ENCODE measurements around the gene ARHGAP15.
"Not testable (repeated sequence)": the region's sequence is repeated elsewhere in the genome, so short reads cannot be mapped to it uniquely, and the experiment has no call there.

ARHGAP15 gene

DNA sequence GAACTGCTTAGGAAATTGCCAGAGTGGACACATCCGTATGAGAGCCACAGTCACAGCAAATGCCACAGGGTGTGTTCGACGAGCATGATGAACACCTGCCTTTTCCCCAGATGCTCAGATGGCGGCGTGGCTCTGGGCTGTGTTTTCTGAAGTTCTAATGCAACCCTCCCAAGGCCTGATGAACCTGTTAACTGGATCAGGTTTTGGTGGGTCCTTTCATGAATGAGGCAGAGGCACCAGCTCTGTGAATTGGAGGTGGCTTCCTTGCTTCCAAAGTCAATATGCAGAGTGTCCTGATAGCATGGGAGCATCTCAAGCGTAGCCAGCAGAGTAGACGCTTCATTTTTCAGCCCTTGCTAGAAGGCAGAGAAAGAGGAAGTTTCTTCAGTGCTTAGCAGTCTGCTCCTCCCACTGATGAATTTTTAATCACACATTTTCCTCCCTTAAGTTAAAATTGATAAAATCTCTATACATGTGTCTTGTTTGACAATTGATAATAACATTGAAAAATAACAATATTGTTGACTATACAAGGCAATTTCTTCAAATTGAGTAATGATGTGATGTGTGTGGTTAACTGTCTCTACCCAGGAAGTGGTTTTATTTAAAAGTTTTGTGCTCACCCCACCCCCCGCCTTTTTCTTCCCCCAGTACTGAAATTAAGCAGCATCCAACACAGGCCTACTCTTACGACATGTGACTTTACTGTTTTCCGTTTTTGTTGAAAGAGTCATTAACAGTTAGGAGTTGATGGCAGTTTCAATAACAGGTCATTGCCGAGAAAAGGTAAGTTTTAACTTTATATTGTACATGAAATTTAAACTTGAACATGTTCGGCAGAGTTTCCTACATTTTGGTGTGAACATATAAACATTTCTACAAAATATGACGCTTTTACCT, at the start of gene ARHGAP15:
Gene ARHGAP15 (plus strand): TSS at position 739 of the 900 bp plus-strand sequence.
- DNase-seq: peak; percentile 24

DNA sequence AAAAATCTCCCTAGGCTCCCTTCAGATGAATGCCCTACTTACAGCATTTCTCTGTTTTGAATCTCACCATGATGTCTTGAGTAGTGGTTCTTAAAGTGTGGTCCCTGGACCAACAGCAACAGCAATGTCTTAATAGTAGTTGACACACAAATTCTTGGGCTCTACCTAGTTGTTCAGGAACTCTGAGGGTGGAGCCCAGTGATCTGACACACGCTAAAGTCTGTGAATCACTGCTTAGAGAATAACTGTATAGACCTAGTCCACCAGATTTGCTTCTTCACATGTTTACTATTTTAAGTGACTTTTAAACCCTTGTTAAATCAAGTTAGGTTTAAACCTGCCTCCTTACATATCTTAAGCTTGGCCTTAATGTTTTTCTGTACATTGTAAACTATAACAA, 47.6 kb upstream of the ARHGAP15 start:
- no peak for DNase-seq

DNA sequence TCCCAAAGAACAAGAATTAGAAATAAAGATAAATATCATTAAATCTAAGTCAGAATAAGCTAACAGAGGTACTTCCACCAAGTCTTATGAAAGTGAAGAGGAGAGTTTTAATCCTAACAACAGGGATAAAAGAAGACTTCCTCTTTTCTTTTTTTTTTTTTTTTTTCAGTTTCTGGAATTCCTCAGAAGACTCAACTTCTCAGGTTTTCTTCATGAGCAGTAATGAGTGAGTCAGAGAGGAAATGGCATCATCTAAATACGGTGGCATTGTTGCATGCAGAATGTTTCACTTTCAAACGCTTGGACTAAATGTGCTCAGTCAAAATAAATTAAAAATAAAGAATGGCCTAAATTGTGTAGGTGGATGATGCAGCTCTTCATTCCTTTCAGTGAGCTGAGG, 45.6 kb upstream of the ARHGAP15 start:
- no peak for DNase-seq

DNA sequence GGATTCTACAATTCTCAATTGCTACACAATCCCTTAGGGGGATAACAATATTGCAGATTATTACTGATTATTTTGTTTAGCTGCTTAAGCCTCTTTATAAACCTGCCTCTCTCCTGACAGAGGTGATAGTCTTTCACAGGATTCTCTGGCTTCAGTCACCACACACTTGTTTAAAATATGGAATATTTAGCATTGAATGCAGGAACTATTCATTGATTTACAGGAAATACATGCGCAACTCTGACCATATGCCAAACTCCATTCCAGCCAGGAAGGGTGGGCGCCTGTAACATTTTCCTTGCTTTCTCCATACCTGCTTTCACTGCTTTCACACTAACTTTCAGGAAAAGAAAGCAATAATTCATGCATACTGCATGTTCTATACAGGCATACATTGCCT, 44.8 kb upstream of the ARHGAP15 start:
- DNase-seq: no peak

DNA sequence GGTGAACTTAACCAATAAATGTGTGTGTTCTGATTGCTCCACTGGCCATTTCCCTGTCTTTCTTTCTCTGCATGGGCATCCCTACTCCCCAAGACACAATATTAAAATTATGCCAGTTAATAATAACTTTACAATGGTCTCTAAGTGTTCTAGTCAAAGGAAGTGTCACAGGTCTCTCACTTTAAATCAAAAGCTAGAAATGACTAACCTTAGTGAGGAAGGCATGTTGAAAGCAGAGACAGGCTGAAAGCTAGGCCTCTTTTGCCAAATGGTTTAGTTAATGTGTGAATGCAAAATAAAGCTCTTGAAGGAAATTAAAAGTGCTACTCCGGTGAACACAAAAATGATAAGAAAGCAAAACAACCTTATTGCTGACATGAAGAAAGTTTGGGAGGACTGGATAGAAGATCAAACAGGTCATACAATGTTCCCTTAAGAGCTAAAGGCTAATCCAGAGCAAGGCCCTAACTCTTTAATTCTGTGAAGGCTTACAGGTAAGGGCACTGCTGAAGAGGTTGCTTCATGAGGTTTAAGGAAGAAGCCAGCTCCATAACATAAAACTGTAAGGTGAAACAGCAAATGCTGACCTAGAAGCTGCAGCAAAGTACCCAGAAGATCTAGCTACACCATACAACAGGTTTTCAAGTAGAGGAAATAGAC, 44.0 kb upstream of the ARHGAP15 start:
- no peak for DNase-seq

DNA sequence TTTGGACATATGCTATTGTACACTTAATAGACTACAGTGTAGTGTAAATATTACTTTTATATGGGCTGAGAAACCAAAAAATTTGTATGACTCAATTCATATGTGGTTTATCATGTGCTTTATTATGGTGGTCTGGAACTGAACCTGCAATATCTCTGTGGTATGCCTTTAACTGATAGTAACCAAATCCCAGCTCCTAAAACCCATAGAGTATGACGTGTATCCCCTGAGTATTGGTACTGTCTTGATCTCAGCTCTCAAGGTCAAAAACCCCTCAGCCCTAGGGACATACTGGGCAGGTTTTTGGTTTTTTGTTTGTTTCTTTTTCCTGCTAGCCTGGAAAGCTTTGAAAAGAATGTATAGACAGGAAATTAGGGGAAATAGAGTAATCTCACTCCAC, 42.2 kb upstream of the ARHGAP15 start:
- no peak for DNase-seq

DNA sequence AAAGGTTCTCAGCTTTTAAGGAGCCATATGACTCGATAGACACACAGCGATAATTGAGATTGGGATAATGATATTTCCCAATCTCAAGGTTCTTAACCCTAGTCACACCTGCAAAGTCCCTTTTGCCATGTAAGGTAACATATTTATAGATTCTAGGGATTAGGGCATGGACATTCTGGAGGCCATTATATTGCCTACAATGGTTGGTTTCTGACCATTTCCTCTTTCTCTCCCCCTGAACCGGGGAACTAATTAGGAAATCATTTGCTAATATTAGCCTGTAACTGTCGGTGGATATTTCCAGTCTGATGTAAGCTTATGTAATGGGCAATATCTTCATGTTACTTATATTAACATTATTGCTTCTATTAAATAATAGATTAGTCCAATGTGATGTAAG, 40.8 kb upstream of the ARHGAP15 start:
- no peak for DNase-seq

DNA sequence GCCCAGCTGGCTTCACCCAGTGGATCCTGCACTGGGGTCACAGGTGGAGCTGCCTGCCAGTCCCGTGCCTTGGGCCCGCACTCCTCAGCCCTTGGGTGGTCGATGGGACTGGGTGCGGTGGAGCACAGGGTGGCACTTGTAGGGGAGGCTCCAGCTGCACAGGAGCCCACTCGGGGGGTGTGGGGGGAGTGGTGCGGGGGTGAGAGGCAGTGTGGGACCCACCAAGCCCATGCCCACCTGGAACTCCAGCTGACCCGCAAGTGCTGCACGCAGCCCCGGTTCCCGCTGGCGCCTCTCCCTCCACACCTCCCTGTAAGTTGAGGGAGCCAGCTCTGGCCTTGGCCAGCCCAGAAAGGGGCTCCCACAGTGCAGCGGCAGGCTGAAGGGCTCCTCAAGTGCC, 39.7 kb upstream of the ARHGAP15 start:
- DNase-seq: not testable (repeated sequence)

DNA sequence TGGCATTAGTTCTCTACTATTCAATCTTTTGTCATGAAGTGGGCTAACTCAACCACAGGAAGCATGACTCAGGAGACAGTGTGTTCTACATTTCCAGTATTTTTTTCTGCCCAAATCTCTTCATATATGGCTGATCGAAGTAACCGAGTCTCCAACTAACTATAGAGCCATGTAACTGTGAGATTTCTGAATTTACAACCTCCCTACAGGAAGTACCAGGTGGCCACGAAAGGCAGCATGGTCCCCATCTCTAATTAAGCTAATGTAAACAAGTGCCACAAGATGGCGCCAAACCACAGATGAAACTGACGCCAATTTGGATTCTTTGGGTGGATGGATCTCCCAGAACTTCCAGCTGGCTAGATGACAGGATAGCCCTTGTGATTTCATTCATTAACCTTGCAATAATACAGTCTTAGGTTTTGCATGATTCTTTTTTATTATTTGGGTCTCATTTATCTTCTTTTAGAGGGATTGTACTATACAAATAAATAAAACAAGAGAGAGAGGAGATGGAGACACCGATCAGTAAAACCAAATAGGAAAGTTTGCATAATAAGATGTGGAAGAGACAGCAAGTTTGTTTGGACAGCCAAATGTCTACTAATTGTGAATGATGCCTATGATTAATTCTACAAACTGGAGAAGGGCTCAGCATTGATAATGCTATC, 18.3 kb upstream of the ARHGAP15 start:
- DNase-seq: no peak

DNA sequence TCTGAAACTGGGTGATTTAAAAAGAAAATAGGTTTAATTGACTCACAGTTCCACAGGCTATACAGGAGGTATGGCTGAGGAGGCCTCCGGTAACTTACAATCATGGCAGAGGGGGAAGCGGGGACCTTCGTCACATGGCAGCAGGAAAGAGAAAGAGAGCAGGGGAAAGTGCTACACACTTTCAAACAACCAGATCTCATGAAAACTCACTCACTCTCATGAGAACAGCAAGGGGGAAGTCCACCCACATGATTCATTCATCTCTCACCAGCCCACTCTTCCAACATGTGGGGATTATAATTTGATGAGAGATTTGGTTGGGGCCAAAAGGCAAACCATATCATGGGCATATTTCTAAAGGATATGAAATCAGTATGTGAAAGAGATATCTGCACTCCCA, 12.0 kb upstream of the ARHGAP15 start:
- DNase-seq: no peak

DNA sequence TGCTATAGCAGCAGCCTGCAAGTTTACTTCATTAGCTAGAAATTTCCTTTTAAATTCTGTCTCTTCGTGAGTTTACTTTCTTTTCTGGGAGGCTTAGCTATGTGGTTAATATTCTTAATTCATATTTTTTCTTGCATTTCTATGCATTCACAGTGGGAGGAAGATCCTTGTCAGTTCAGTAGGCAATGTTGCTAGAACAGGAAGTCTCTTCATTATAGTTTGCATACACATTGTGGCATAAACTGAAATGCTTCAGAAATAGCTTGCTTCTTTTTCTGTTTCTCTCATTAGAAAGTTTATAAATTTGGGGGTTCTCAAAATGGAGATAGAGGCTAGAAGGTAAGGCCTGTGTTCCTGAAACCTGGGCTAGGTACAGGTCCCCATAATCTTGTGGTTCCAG, 8.1 kb upstream of the ARHGAP15 start:
- DNase-seq: no peak

DNA sequence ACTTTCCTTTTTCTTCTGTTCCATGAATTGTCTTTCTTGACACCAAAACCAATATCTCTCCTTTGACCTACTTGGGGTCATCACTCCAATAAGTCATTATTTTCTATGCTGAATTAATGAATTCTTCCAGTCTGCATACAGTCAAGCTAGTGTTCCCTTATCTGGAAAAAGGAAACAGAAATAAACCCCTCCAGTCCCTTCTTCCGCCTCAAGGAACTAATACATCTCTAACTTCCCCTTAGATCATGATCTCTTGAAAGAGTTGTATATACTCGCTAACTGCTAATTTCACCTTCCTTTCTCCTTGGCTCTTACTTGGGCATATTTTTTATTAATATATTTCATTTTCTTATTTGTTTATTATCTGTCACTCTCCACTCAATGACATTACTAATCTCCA, 7.3 kb upstream of the ARHGAP15 start:
- DNase-seq: no peak

DNA sequence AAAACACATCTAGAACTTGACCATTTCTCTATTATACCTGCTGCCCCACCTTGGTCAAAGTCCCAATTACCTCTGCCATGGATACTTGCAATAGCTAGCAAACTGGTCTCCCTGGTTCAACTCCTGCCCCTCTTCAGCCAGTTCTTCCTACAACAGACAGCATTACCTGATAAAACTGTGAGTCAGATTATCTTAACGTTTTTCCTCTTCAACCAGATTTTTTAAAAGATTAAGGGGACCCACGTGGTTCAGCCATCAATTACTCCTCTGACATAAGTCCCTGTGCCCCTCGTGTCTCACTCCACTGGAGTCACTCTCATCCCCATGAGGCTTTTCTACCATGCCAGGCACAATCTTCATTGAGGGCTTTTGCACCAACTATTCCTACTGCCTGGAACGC, 5.3 kb upstream of the ARHGAP15 start:
- DNase-seq: no peak

DNA sequence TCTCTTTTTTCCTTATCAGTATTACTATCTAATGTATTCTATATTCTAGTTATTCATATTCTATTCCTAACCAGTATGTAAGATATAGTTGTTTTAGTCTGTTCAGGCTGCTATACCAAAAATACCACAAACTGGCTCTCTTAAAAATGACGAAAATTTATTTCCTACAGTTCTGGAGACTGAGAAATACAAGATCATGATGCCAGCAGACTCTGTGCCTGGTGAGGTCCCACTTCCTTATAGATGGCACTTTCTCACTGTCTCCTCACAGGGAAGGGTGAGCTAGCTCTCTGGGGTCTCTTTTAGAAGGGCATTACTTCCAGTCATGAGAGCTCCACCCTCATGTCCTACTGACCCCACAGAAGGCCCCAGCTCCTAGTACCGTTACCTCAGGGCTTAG, 4.8 kb upstream of the ARHGAP15 start:
- DNase-seq: no peak

DNA sequence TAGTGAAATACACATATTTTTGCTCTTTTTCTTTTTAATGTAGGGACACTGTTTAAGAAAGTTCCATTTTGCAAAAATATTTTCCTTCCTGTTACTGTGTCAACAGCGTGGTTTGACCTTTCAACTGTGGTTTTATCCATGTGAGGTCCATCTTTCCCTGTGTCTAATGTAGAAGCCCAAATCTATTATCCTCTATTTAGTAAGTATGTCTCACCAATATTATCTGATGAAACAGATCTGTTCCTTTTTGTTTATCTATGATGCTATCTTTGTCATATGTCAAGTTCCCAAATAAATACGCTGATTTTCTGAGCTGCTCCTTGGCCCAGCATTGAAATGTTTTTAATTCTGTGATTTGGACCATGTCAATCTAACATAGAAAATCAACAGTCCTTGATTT, 3.5 kb upstream of the ARHGAP15 start:
- no peak for DNase-seq

DNA sequence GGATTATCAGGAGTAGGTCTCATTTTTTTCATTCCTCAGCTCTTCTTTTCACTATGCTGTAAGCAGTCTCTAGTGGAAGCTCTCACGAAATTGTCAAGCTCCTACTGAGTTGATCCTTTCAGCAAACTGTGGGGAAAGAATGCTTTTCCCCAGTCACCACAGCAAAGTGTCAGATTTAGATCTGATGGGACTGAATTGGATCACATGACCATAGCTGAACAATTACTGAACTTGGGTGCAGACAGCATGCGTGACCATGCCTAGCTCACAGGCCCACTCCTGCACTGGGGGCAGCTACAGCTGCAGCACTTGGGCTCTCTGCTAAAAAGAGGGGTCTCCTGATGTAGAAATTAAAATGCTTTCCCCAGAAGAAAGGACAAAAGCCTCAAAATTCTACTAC, 3.1 kb downstream of the ARHGAP15 start:
- no peak for DNase-seq

DNA sequence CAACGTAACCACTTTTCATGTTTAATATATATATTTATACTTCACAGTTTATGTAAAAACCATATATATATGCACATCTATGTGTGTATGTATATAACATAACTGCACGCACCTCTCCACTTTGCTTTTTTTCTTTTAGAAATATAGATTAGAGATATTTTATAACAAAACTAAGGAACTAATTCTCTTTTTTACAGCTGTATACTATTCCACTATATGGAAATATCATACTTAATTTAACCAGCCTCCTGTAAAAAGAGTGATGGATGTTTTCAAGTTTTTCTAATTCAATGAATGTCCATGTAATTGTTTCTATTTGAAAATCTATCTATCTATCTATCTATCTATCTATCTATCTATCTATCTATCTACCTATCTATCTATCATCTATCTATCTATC, 4.6 kb downstream of the ARHGAP15 start:
- no peak for DNase-seq

DNA sequence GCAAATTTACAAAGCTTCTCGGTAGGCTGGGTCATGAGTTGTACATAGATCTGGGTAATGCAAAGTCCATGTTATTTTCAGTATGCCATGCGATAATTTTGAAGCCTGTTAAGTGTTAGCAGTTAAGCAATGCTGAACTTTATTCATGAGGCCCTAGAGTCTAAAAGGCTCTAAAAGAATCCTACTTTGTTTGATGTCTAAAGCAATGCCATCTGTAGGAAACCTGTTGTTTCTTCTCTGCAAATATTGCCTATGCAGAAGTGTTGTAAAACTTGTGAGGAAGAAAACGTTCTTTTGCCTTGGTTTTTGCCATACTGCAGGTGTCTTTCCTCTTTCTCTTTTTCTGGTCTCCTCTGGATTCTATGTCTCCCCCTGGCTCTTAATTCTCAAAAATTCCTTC, 9.1 kb downstream of the ARHGAP15 start:
- DNase-seq: no peak

DNA sequence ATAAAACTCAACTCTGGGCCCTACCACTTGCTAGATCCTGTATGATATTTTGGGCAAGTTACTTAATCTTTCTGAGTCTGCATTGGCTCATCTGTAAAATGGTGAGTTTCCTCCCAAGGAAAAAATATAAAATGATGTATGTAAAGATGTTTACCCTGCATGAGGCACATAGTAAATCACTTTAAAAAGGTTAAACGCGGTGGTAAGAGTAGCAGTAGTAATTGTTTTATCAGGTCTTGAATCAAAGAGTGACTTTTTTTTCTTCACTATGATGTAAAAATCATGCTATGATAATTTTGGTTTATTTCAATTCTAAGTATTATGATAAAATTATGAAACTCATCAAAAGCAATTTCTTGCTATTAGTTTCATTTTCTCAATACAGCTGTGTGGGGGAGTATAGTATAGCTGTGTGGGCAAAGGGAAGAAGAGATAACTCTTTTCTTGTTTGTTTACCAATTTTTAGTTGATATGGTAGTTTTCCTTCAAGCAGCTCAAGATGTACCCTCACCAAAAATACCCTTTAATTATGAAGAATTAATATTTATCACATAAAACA, 10.7 kb downstream of the ARHGAP15 start:
- no peak for DNase-seq

DNA sequence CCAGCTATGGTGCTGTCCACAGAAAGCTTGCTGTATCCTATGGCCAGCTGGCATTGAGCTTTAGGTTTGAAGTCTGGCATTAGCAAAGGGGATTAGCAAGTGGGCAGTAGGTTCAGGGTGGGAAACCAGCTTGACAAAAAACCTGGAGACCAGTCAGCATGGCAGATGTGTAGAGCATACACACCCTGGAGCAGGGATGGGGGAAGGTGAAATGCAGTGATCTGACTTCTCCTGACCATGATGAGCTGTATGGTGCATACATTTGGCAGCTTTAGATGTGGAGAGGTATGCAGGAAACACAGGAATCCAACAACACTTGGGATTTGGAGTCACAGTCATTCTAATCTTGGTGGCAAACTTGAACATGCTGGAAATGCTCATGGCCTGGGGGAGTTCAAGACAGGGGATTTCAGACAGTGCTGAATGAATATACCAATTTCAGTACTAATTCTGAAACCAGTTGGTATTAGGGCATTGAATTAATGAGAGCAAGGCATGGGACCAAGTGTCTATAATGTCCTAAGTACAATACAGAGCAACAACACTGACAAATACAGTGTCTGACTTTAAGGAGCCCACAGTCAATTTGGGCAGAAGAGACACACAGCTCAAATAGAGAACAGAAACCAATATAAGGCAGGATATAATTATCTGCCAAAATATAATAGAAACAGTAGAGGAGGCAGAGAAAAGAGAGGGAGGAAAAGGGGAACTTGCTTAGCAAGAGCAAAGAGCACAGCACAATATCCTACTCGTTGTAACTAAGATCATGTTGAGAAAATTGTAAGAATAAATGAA, 11.8 kb downstream of the ARHGAP15 start:
- no peak for DNase-seq

DNA sequence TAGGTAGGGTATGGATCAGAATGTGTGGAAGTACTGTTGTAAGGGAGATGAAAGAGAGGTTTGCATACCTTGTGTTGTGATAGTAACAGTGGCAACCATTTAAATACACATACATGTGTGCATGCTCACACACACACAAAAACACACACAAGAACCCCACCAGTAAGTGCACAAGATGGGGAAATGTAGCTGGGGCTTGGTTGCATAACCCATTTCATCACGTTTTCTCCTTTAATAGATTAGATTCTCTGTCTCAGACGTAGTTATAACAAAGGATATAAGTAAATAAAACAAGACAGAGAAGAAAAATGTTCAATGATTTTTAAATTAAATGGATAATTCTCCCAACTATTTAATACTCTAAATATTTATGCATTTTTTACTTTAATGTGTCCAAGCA, 13.4 kb downstream of the ARHGAP15 start:
- no peak for DNase-seq

DNA sequence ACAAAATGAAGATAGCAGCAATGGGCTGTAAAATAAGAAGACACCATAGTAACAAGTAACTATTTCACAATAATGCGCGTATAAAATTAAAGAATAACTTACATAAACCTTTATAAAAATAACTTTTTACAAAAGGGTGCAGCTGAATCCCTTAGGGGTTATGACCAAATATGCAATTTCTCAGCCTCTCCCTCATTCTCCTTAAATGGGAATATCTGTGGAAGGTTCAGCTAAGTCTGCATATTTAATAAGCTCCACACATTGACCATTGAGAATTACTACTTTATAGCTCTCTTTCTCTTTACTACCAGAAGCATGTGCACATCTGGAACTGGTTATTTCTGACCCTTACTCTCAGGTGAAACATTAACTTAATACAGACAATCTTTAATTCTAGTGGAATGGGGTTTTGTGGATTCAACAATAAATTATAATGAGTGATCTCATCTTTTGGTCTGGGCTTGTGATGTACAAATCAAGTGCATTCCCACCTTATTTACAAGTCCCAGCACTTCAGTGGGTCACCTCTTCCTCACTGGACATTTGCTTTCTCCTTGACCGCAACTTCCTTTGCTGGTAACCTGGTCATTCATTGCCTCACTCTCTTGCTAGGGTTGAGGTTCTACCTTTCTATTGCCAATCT, 15.7 kb downstream of the ARHGAP15 start:
- DNase-seq: no peak

All from DMS79 treated with DMSO at 0.1 percent for 48 hours (cell line).